Stimulated activated CD4-positive, alpha-beta T cell treated with anti-CD3 and anti-CD28 coated beads, Interleukin-1b, Interleukin-23, amount 100 ng/mL, for 1 hour (primary cell): ENCODE measurements around the gene COQ8B.
"Not testable (repeated sequence)": the region's sequence is repeated elsewhere in the genome, so short reads cannot be mapped to it uniquely, and the experiment has no call there.

Source experiments
- DNase-seq, 2 donors: peaks; one replicate each; pipeline ENCODE4 v3.0.0-alpha.2; 2020; ENCODE audit warnings: low read depth in 2 of 2

COQ8B gene

DNA sequence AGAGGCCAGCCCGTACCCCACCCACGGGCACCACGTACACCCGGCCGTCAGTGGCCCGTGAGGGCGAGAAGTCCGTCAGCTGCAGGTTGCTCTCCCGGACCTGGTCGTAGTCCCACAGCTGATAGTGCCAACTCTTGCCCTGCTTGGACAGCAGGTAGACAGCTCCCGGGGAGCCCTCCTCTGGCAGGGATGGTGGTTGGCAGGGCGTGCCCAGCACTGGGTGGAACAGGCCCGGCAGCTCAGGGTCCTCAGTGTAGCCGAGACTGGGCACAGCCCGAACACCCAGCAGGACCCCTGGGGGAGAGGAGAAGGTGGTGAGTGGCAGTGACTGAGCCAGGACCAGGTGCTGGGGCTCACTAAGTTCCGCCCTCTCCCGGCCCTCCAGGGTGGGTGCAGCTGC is 25.8 kb upstream of the COQ8B start:
- no peak for DNase-seq

DNA sequence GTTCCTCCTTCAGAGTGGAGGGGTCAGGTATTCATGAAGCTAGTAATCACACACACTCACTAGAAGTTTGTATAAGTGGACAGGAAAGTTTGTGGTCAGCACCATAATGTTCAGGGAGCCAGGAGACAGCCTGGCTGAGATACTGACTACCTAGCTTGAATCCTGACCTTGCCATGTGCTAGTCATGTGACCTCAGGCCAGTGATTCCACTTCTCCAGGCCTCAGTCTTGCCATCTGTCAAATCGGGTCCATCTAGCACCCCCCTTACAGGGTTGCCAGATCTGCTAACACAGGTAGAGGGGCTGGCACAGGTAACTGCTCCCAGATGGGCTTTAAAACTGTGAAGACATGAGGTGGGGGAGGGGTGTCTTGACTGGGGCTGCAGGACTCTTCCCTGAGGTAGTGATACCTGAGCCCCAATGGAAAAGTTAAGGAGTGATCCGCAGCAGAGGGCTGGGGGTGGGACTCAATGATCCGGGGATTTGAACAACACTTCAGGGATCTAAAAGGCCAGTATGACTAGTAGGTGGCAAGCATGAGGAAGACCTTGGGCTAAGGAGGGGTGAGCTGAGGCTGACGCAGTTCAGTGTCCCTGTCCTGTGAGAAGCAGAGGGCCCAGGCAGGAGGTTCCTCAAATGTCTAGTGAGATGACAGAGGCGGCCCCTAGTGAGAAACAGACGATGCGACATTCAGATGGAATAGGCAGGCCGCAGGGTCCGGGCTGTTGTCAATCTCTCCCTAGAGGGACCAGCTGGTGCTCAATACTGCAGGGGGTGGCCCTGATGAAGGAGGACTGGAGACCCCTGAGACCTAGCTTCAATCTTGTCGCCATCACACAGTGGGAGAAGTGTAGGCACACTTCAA is 25.1 kb upstream of the COQ8B start:
- no peak for DNase-seq

GRCh38 chr19:40740747-40741146 is 24.1 kb upstream of the COQ8B start:
- no peak for DNase-seq

DNA sequence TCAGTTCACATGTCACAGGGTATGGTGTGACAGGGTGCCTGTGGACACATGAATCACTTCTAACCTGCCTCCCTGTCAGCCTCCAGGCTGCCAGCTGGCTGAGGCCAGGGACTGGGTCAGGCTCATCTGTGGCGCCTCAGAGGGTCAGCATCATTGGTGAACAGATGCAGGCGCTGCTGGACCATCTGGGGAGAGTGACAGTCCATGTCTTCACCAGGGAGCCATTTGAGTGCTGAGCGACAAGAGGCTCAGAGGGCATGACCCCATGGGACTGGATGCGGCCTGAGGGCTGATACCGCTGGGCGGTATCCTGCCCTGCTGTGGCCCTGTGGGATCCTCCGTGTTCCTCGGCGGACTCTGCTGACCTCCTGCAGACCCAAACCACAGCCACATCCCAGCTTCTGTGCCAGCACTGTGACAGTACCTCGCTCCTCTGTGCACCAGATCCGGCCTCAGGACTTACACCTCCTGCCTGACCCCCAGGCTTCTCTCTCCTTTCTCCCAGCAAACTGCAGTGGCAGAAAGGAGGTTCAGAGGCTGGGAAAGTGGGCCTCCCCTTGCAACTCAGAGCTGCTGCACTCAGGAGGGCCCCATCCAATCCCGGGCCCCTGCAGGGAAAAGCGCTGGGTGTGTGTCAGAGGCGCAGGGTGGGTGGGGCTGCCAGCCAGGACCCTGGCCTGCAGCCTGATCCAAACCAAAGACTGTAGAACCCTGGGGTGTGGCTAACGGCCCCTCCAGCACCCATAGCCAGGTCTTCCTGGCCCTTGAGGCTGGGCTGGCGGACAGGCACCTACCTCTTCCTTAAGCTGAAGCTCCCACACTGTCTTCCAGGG is 23.4 kb upstream of the COQ8B start:
- no peak for DNase-seq

DNA sequence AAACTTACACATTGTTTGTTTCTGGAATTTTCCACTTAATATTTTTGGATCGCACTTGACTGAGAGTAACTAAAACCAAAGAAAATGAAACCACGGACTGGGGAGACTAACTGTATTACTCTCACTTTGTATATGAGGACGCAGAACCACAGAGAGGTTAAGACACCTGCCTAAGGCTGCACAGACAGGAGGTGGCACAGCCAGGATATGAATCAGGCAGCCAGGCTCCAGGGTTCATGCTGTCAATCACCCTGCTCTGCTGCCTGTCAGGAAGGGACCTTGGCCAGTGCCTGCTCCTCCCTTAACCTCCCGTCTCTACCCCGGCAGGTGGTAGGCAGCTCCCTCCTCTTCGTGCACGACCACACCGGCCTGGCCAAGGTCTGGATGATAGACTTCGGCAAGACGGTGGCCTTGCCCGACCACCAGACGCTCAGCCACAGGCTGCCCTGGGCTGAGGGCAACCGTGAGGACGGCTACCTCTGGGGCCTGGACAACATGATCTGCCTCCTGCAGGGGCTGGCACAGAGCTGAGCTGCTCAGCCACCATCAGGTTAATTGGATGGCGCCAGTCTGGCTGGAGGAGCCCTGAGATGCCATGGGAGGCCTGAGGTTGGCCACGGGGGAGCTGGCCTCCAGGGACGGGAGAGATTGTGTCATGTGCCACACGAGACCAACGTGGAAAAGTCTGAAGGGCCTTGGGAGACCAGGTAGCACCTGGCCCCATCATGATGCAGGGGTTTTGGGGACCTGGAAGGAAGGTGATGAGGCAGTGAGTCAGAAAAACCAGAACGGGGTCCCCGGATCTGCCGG is 22.5 kb upstream of the COQ8B start:
- no peak for DNase-seq

- no peak for DNase-seq
Measured at GRCh38 chr19:40737102-40737644, 20.5 kb upstream of the COQ8B start.

DNA sequence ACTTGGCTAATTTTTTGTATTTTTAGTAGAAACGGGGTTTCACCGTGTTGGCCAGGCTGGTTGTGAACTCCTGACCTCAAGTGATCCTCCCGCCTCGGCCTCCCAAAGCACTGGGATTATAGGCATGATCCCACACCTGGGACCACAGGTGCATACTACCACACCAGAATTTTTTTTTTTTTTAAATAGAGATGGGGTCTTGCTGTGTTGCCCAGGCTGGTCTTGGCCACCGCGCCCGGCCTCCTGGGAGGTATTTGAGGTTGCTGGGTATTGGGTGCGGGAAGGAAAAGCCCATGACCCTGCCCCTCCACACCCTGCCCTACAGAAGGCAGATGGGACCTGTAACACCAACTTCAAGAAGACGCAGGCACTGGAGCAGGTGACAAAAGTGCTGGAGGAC is 20.0 kb upstream of the COQ8B start:
- no peak for DNase-seq

DNA sequence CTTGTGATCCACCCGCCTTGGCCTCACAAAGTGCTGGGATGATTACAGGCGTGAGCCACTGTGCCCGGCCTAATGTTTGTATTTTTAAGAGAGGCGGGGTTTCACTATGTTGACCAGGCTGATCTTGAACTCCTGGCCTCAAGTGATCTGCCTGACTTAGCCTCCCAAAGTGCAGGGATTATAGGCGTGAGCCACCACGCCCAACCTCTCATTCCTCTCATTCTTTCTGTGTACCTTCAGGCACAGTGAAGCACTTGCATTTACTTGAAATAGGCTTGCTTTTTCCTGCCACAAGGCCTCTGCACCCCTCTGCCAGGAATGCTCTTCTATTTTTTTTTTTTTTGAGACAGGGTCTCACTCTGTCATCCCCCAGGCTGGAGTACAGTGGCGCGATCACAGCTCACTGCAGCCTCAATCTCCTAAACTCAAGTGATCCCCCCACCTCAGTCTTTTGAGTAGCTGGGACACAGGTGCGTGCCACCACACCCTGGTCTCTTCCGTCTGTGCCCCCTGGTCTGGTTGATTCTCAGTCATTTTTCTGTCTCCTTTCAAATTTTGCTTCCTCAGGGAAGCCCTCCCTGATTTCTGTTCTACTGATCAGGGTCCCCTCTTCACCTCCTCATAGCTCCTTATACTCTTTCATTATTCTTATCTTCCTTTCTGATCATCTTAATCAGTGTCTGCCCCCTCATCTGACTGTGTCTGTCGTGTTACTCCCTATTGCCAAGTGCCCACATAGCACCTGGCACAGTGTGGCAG is 18.5 kb upstream of the COQ8B start:
- no peak for DNase-seq

- DNase-seq, result no peak
Measured at GRCh38 chr19:40733149-40733548, 16.5 kb upstream of the COQ8B start.

DNA sequence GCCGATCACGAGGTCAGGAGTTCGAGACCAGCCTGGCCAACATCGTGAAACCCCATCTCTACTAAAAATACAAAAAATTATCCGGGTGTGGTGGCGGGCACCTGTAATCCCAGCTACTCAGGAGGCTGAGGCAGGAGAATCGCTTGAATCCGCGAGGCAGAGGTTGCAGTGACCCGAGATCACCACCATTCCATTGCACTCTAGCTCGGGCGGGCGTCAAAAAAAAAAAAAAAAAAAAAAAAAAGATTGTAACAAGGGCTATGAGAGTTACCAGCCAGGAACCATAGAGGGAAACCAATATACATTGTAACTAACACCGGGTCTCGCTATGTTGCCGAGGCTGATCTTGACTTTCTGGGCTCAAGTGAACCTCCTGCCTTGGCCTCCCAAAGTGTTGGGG is 15.6 kb upstream of the COQ8B start:
- DNase-seq, result not testable (repeated sequence)

DNA sequence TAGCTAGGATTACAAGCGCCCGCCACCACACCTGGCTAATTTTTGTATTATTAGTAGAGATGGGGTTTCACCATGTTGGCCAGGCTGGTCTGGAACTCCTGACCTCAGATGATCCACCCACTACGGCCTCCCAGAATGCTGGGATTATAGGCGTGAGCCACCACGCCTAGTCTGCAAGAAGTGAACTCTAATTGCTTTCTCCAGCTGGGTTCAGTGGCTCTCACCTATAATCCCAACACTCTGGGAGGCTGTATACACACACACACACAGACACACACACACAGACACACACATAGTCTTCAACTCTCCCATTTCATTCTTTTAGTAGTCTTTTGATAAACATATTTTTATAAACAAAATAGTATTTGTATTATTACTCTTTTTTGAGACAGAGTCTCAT is 13.4 kb upstream of the COQ8B start:
- not testable (repeated sequence) for DNase-seq

DNA sequence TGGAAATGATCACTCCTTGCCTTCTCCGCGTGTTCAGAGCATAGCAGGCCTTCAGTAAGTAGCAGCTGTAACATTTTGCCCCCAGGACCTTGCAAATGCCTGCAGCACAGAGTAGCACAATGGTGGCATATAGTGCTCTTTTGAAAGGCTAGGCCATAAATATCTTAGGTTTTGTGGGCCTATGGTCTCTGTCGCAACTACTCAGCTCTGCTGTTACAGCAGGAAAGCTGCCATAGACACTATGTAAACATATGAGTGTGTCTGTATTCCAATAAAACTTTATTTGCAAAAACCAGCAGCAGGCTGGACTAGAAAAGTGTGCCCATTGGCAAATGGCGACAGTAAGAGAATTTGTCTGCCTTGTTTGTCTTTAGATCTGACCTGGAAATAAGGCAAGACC is 9.6 kb upstream of the COQ8B start:
- DNase-seq, result no peak

- no peak for DNase-seq
Measured at GRCh38 chr19:40724855-40725254, 8.2 kb upstream of the COQ8B start.

- no peak for DNase-seq
Measured at GRCh38 chr19:40724315-40724714, 7.6 kb upstream of the COQ8B start.

- DNase-seq, result no peak
Measured at GRCh38 chr19:40723661-40724254, 7.1 kb upstream of the COQ8B start.

- no peak for DNase-seq
Measured at GRCh38 chr19:40721936-40722661, 5.4 kb upstream of the COQ8B start.

GRCh38 chr19:40721140-40721486 is 4.4 kb upstream of the COQ8B start:
- DNase-seq, result no peak

- no peak for DNase-seq
Measured at GRCh38 chr19:40719414-40719894, 2.8 kb upstream of the COQ8B start.

DNA sequence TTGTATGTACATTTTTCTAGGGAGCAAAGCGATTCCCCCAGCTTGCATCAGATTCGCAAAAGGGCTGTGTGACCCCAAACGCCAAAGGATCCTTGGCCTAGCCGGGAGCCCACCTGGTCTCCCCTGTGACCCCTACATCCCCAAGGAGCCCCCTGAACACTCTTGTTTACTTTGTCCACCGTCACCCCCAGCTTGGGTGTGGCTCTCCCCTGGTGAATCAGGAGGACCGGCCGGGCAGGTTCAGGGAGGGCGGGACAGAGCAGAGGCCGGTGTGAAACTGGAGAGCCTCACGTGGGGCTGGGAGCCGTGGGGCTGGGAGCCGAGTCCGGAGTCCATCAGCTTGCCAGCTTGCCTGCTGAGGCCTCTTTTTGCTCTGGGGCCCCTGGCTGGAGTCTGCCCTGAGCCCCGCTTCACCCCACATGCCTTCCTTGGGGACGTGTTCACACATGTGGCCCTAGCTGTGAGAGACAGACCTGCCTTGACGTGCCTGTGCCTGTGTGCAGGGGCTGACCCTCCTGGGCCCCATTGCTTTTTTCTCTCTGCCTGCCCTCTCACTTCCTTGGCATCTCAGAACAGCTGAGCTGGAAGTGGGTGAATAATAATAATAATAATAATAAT is 2.2 kb upstream of the COQ8B start:
- DNase-seq, result no peak
